ENCODE results near the gene ZNF341. TPM values are rescaled to one million over a fixed set of nuclear protein-coding genes. Genes with fewer than 3 reads are reported as not detected.
A peak's percentile ranks its signal among the peaks of the same experiment; 100 is the strongest.

ZNF341 gene
- total and polyA plus RNA-seq, 8 donors = 3.4 to 5.2 (median 4.2) TPM

DNA sequence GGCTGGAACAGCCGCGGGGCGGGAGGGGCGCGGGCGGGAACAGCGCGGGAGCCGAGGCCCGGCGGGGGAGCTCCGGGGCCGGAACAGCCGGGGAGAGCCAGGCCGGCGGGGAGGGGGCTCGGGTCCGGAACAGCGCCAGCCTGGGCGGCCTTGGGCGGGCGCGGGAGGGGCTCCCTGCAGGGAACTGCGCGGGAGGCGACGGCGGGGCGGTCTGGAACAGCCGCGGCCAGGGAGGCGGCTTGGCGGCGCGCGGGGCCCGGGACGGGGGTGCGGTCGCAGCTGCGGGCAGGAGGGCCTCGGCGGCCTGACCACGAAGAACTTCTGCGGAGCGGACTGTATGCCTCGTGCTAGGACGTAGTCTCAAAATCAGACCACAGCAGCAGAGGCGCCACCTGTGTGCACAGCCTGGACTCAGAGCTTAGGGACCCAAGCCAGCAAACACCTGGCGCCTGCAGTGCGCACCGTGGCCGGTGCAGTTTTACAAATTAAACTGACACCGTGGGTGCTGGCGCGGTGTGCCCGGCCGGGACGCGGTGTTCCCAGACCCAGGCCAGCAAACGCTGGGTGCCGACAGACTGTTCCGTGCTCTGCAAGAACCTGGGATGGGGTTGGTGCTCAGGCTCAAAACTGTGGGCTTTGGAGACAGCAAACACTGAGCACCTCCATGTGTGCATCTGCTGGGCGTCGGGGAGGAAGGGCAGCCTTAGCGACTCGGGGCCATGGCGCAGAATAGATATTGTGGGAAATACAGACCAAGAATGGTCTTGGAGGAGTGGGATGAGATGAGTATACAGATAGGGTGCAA is 572 bp downstream of the ZNF341 start:
- peak; percentile 83 for ATAC-seq
- H3K9me3 ChIP-seq = peaks cover 0 to 16% of the 10 kb centered on the region in 2 donors
- no peaks in the 10 kb centered on the region for H3K27me3 ChIP-seq
- H3K4me3 ChIP-seq = peak overlapping the region; percentile 31 to 58
- intact Hi-C loops (cut with DNase I) = no loop called here
- no peak for TF ChIP-seq CTCF (IDR thresholded peaks at IDR 0.05)
- peak overlapping the region; percentile 93 to 94 for H3K27ac ChIP-seq
- DNase-seq = peak; percentile 90 to 97 (median 91)
- H3K36me3 ChIP-seq = peaks cover 0 to 2% of the 10 kb centered on the region in 2 donors
- peaks cover 22 to 28% of the 10 kb centered on the region in 2 donors for H3K4me1 ChIP-seq

DNA sequence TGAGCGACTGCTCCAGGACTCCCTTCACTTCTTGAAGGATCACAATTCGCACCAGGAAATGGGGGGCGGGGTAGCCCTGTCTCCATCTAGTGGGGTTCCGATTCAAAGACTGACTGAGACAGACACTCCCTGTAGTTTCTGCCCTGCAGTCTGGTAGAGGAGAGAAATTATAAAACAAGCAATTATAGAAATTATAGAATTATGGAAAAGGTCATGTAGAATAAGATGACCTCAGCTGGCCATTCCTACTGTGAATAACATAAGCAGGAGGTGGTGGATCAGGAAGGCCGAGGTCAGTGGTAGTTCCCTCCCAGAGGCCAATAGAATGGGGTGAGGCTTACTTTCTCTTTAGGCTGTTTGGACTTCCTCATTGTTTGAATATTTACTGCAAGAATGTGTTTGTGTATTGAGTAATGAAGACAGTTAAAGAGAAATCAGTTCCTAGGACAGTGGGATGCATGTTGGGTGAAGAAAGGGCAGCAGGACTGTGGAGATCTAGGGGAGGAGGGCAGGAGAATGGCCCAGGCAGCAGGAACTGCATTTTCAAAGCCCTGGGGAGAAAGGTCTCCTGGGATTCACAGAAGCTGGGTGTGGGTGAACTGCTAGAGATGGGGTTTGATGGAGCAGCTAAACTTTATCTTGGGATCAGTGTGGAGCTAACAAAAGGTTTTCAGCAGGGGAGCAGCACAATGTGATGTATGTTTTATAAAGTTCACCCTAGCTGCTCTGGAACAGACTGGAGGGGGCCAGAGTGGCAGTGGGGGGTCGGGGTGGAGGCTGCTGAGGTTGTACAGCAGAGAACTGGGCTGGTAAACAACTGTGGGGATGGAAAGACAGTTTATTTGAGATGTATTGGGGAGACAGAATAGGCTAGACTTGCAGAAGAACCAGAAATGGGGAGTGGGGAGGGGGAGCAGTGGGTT is 2.1 kb downstream of the ZNF341 start:
- Histone ChIP-seq H3K27ac (peak overlapping the region; percentile 93 to 94), H3K36me3 (peaks cover 0 to 2% of the 10 kb centered on the region in 2 donors), H3K4me3 (peak overlapping the region in 1 of 2 donors; percentile 58), H3K4me1 (peaks cover 22 to 28% of the 10 kb centered on the region in 2 donors), H3K27me3 (no peaks in the 10 kb centered on the region), H3K9me3 (peaks cover 0 to 21% of the 10 kb centered on the region in 2 donors)
- no peak for TF ChIP-seq CTCF (IDR thresholded peaks at IDR 0.05)
- DNase-seq (peak in 2 of 4 donors; percentile 43 to 64), ATAC-seq (peak; percentile 58)
- intact Hi-C loops (cut with DNase I) = no loop called here

GRCh38 chr20:33736962-33737361 is 5.2 kb downstream of the ZNF341 start:
- no peak for TF ChIP-seq CTCF (IDR thresholded peaks at IDR 0.05)
- intact Hi-C loops (cut with DNase I) = no loop called here

DNA sequence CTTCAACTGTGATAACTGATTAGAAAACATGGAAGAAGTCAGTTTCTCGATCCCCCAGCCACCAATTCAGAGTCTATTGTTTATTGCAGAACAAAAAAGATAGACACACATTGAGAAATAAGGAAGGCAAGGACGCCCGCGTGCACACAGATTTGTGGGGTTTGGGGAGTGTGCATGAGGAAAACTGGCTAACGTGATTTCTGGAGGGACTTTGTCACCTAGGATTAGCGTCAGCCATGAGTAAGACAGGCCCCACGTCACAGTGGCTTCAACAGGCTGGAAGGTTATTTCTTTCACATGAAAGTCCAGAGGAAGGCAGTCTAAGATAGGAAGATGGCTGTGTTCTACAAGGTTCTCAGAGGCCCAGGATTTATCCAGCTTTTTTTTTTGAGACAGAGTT is 7.7 kb downstream of the ZNF341 start:
- peaks cover 0 to 21% of the 10 kb centered on the region in 2 donors for H3K9me3 ChIP-seq
- no peaks in the 10 kb centered on the region for H3K27me3 ChIP-seq
- intact Hi-C loops (cut with DNase I) = no loop called here
- no peak overlapping the region for H3K27ac ChIP-seq
- no peak for TF ChIP-seq CTCF (IDR thresholded peaks at IDR 0.05)
- no peak overlapping the region for H3K4me3 ChIP-seq
- ATAC-seq (no peak), DNase-seq (no peak)
- H3K4me1 ChIP-seq = peaks cover 0 to under 1% of the 10 kb centered on the region in 2 donors
- peaks cover 0 to 6% of the 10 kb centered on the region in 2 donors for H3K36me3 ChIP-seq

More at GRCh38 chr20:33736962-33737361, 5.2 kb downstream of the ZNF341 start:
- H3K4me3 ChIP-seq = no peak overlapping the region
- peaks cover 0 to 6% of the 10 kb centered on the region in 2 donors for H3K36me3 ChIP-seq
- ATAC-seq = no peak
- H3K27ac ChIP-seq = no peak overlapping the region
- H3K9me3 ChIP-seq = peaks cover 0 to 21% of the 10 kb centered on the region in 2 donors
- H3K4me1 ChIP-seq = peaks cover 16 to 21% of the 10 kb centered on the region in 2 donors
- no peak for DNase-seq
- no peaks in the 10 kb centered on the region for H3K27me3 ChIP-seq

All from left lung (tissue), 10 donors.